ENCODE measurements around the gene NID2. TPM values are rescaled to one million over a fixed set of nuclear protein-coding genes. Genes with fewer than 3 reads are reported as not detected.

The NID2 gene
- total and polyA plus RNA-seq, 10 donors = 0.33 to 10.8 (median 3.4) TPM

GRCh38 chr14:52042371-52043289, 26.2 kb downstream of the NID2 start:
- no peak for DNase-seq
- H3K27ac ChIP-seq = no peak overlapping the region
- H3K4me3 ChIP-seq = no peak overlapping the region
- WGBS, 5 donors = 61 to 77% (median 66%) methylated on average over 8 of the region's 8 CpGs
- intact Hi-C loops (cut with DNase I; ENCODE audit: low total_unique reads) = no loop called here
- no peaks in the 10 kb centered on the region for H3K36me3 ChIP-seq
- TF ChIP-seq CTCF (IDR thresholded peaks at IDR 0.05 in 8 of 11, conservative IDR thresholded peaks at IDR 0.05 in 3 of 11) (no peak), POLR2AphosphoS5 (IDR thresholded peaks at IDR 0.05) (no peak), POLR2A (IDR thresholded peaks at IDR 0.05) (no peak)
- peaks cover 0 to 3% (median 0%) of the 10 kb centered on the region in 6 donors for H3K4me1 ChIP-seq
- peaks cover 0 to 12% (median 0%) of the 10 kb centered on the region in 7 donors for H3K27me3 ChIP-seq (replicated peaks in 1 of 7)
- no peaks in the 10 kb centered on the region for H3K9me3 ChIP-seq

GRCh38 chr14:52040598-52040997, 28.3 kb downstream of the NID2 start:
- H3K27me3 ChIP-seq (replicated peaks in 1 of 7) = peaks cover 0 to 12% (median 0%) of the 10 kb centered on the region in 7 donors
- WGBS, 5 donors = 88 to 94% (median 93%) methylated on average over 5 to 7 of the region's 7 CpGs
- H3K4me3 ChIP-seq = no peak overlapping the region
- no peak for DNase-seq
- no peaks in the 10 kb centered on the region for H3K9me3 ChIP-seq
- no peaks in the 10 kb centered on the region for H3K36me3 ChIP-seq
- TF ChIP-seq POLR2AphosphoS5 (IDR thresholded peaks at IDR 0.05) (no peak), POLR2A (IDR thresholded peaks at IDR 0.05) (no peak), CTCF (IDR thresholded peaks at IDR 0.05 in 8 of 11, conservative IDR thresholded peaks at IDR 0.05 in 3 of 11) (no peak)
- no peak overlapping the region for H3K27ac ChIP-seq
- H3K4me1 ChIP-seq = peaks cover 0 to 3% (median 0%) of the 10 kb centered on the region in 6 donors
- intact Hi-C loops (cut with DNase I; ENCODE audit: low total_unique reads) = no loop called here

- no peaks in the 10 kb centered on the region for H3K36me3 ChIP-seq
- H3K4me1 ChIP-seq = peaks cover 0 to 3% (median 0%) of the 10 kb centered on the region in 6 donors
- WGBS, 5 donors = 76 to 95% (median 90%) methylated on average over 6 to 7 of the region's 7 CpGs
- DNase-seq = no peak
- intact Hi-C loops (cut with DNase I; ENCODE audit: low total_unique reads) = no loop called here
- H3K27ac ChIP-seq = no peak overlapping the region
- no peaks in the 10 kb centered on the region for H3K9me3 ChIP-seq
- no peak overlapping the region for H3K4me3 ChIP-seq
- H3K27me3 ChIP-seq (replicated peaks in 1 of 7) = peaks cover 0 to 12% (median 0%) of the 10 kb centered on the region in 7 donors
- no peak for TF ChIP-seq POLR2A (IDR thresholded peaks at IDR 0.05)
- no peak for TF ChIP-seq POLR2AphosphoS5 (IDR thresholded peaks at IDR 0.05)
- no peak for TF ChIP-seq CTCF (IDR thresholded peaks at IDR 0.05 in 8 of 11, conservative IDR thresholded peaks at IDR 0.05 in 3 of 11)
Measured at GRCh38 chr14:52039124-52039815, 29.6 kb downstream of the NID2 start.

Measured in spleen (tissue), 11 donors.